ENCODE data around the gene ADAM30.

DNA sequence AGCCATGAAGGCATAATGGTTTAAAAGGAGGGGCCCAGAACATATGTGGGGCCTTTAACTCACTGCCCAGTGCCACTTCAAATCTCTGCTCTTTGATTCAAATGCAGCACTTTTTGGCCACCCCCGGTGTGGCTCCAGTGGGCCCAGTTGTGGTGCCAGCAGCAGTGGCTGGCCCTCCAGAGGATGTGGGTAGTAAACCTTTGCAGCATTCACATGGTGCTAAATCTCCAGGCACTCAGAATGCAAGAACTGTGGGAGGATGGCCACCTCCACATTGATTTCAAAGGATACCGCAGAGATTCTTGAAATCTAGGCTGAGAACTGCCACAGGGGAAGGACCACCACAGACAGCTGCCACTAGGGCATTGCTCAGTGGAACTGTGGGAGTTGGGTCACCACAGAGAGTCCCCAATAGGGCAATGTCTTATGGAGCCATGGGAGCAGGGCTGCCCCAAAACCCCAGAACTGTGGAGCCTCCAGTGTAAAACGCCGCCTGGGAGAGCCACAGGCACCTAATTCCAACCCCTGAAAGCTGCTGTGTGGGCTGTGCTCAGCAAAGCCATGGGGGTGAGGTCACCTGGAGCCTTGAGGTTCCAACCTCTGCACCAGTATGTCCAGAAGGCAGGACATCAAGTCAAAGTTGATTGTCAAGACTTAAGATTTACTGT, 6.6 kb upstream of the ADAM30 start:
- TF ChIP-seq CTCF (conservative IDR thresholded peaks at IDR 0.05 in 1 of 2, IDR thresholded peaks at IDR 0.05 in 1 of 2; ENCODE audit: extremely low read depth in 1 of 2, insufficient read depth in 1 of 2, low read depth in 1 of 2, low read length in 2 of 2) (no peak), EZH2 (IDR thresholded peaks at IDR 0.05; ENCODE audit: borderline replicate concordance, low read length) (no peak)

Data from mammary epithelial cell (primary cell).